ENCODE measurements around the gene FILIP1L. TPM values are rescaled to one million over a fixed set of nuclear protein-coding genes. Genes with fewer than 3 reads are reported as not detected.

FILIP1L gene
- total RNA-seq, 1 experiment from 2014 or later, result 0.17 TPM

DNA sequence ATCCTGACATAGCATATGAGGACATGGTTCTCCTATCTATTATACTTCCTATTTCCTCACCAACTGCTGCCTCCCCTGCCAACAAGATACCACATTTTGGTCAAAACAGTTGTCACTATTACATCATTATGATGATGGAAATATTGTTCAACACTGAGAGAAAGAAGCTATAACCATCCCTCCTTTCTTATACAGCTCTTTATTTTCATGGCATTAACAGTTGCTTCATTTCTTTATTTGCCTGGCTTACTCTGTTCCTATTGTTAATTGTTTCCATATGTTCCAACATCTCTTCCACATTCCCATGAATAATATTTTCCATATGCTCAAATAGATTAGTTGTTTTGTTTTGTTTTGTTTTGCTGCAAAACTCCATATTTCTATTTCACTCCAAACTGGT, 40.8 kb upstream of the FILIP1L start (continued):
- TF ChIP-seq, protein P1, sequence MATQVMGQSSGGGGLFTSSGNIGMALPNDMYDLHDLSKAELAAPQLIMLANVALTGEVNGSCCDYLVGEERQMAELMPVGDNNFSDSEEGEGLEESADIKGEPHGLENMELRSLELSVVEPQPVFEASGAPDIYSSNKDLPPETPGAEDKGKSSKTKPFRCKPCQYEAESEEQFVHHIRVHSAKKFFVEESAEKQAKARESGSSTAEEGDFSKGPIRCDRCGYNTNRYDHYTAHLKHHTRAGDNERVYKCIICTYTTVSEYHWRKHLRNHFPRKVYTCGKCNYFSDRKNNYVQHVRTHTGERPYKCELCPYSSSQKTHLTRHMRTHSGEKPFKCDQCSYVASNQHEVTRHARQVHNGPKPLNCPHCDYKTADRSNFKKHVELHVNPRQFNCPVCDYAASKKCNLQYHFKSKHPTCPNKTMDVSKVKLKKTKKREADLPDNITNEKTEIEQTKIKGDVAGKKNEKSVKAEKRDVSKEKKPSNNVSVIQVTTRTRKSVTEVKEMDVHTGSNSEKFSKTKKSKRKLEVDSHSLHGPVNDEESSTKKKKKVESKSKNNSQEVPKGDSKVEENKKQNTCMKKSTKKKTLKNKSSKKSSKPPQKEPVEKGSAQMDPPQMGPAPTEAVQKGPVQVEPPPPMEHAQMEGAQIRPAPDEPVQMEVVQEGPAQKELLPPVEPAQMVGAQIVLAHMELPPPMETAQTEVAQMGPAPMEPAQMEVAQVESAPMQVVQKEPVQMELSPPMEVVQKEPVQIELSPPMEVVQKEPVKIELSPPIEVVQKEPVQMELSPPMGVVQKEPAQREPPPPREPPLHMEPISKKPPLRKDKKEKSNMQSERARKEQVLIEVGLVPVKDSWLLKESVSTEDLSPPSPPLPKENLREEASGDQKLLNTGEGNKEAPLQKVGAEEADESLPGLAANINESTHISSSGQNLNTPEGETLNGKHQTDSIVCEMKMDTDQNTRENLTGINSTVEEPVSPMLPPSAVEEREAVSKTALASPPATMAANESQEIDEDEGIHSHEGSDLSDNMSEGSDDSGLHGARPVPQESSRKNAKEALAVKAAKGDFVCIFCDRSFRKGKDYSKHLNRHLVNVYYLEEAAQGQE (IDR thresholded peaks at IDR 0.05; ENCODE audit: low read depth), result no peak
- TF ChIP-seq POLR2AphosphoS5 (IDR thresholded peaks at IDR 0.05; ENCODE audit: low read depth, low read length) (no peak), SIN3A (IDR thresholded peaks at IDR 0.05; ENCODE audit: low read depth) (no peak), TCF7L2 (IDR thresholded peaks at IDR 0.05; ENCODE audit: borderline replicate concordance, extremely low read depth, insufficient read depth, insufficient read length) (no peak), ZFX (IDR thresholded peaks at IDR 0.05) (no peak), ATF3 (IDR thresholded peaks at IDR 0.05) (no peak), RAD21 (IDR thresholded peaks at IDR 0.05; ENCODE audit: low read depth) (no peak)

GRCh38 chr3:100154171-100154570, 39.9 kb upstream of the FILIP1L start:
- H3K4me1 ChIP-seq (ENCODE audit: control insufficient read depth in 1 of 2, insufficient read depth in 2 of 2, low read length in 2 of 2), result no peaks in the 10 kb centered on the region
- H3K27ac ChIP-seq (ENCODE audit: low read depth, low read length), result no peak overlapping the region
- H2AFZ ChIP-seq (ENCODE audit: low read depth, low read length, poor library complexity, severe bottlenecking), result no peak overlapping the region
- intact Hi-C loops (cut with micrococcal nuclease), result no loop called here
- RAD21 ChIA-PET (ENCODE audit: low non-redundant PET in 1 of 2, low total read pairs in 2 of 2, uncharacterized antibody in 2 of 2, unreplicated experiment in 2 of 2), result no interaction called here
- H3K9ac ChIP-seq (ENCODE audit: low read length), result no peak overlapping the region
- peaks cover 0 to 6% of the 10 kb centered on the region in 2 experiments; a peak in 2 of 4 replicates for H3K36me3 ChIP-seq (ENCODE audit: control insufficient read depth in 1 of 2, insufficient read depth in 2 of 2, low read length in 2 of 2)
- CTCF ChIA-PET, result no interaction called here
- BruUV-seq (replicated peaks), result no TSS peak
- no peaks in the 10 kb centered on the region for H3K79me2 ChIP-seq (ENCODE audit: insufficient read depth, low read length)
- POLR2A ChIA-PET, result no interaction called here
- no peak overlapping the region for H3K4me3 ChIP-seq (replicated peaks in 1 of 2; ENCODE audit: low read depth in 1 of 2, low read length in 2 of 2)
- no peaks in the 10 kb centered on the region for H3K9me2 ChIP-seq (ENCODE audit: insufficient read depth)
- TF ChIP-seq JUND (IDR thresholded peaks at IDR 0.05) (no peak), CBX3 (IDR thresholded peaks at IDR 0.05; ENCODE audit: low read depth) (no peak)
- DNase-seq (ENCODE audit: low read depth, low spot score) (no peak), ATAC-seq (no peak)
- no peaks in the 10 kb centered on the region for H3K27me3 ChIP-seq (ENCODE audit: insufficient read depth, low read length)
- H4K20me1 ChIP-seq (ENCODE audit: insufficient read depth), result no peaks in the 10 kb centered on the region
- no peak overlapping the region for H3K4me2 ChIP-seq (ENCODE audit: low read length)
- peaks cover 0 to 5% of the 10 kb centered on the region in 2 experiments; a peak in 1 of 4 replicates for H3K9me3 ChIP-seq (ENCODE audit: control insufficient read depth in 1 of 2, insufficient read depth in 1 of 2, low read depth in 1 of 2, low read length in 2 of 2)

Data from HCT116 (cell line).